Natural killer cell (primary cell): Measurements from ENCODE around the gene SLC26A3. TPM values are rescaled to one million over a fixed set of nuclear protein-coding genes. Genes with fewer than 3 reads are reported as not detected.

ENCODE experiments used
- ATAC-seq, 3 donors: fragments of 150-1000 bp in 2 of 3; fragments of 200-7000 bp in 1 of 3; cut with Tn5 transposase; 1 replicate in 1 of 3; 2 replicates in 2 of 3; pipeline ENCODE4 v1.10.0; 2021; ENCODE audit warnings: mild to moderate bottlenecking in 2 of 3, moderate library complexity in 2 of 3
- DNase-seq, 2 donors: peaks; one replicate each; pipeline versions ENCODE4 v3.0.0 to v3.0.0-alpha.2; 2013 to 2021; ENCODE audit warnings: mixed read lengths in 1 of 2
- H3K27ac ChIP-seq: one replicate; pipeline ENCODE4 v1.5.1; 2013; ENCODE audit warnings: mild to moderate bottlenecking, low read length
- H3K27me3 ChIP-seq: one replicate; pipeline ENCODE4 v1.6.1; 2013; ENCODE audit warnings: low read length; ENCODE audit not compliant: control insufficient read depth, insufficient read depth
- H3K36me3 ChIP-seq: one replicate; pipeline ENCODE4 v1.6.1; 2013; ENCODE audit warnings: low read length; ENCODE audit not compliant: control insufficient read depth, insufficient read depth
- H3K4me1 ChIP-seq: one replicate; pipeline ENCODE4 v1.6.1; 2013; ENCODE audit warnings: low read length; ENCODE audit not compliant: control insufficient read depth, insufficient read depth
- H3K4me3 ChIP-seq: one replicate; pipeline ENCODE4 v1.5.1; 2013; ENCODE audit warnings: low read length
- H3K9me3 ChIP-seq: one replicate; pipeline ENCODE4 v1.6.1; 2013; ENCODE audit warnings: low read length; ENCODE audit not compliant: control insufficient read depth, insufficient read depth
- H3K27ac Mint-ChIP-seq, 2 donors: one replicate each; pipeline ENCODE4 v1.8.0; 2022; ENCODE audit warnings: mild to moderate bottlenecking in 2 of 2, mixed read lengths in 2 of 2, moderate library complexity in 1 of 2
- H3K27me3 Mint-ChIP-seq, 2 donors: one replicate each; pipeline ENCODE4 v1.8.0; 2022; ENCODE audit warnings: low read depth in 2 of 2, mixed read lengths in 2 of 2
- H3K36me3 Mint-ChIP-seq: one replicate; pipeline ENCODE4 v1.8.0; 2022; ENCODE audit warnings: mixed read lengths
- H3K4me1 Mint-ChIP-seq, 2 donors: one replicate each; pipeline ENCODE4 v1.8.0; 2022; ENCODE audit warnings: mixed read lengths in 2 of 2
- H3K4me3 Mint-ChIP-seq: one replicate; pipeline ENCODE4 v1.8.0; 2022; ENCODE audit warnings: mild to moderate bottlenecking, moderate library complexity, mixed read lengths
- H3K9me3 Mint-ChIP-seq, 2 donors: one replicate each; pipeline ENCODE4 v1.8.0; 2022; ENCODE audit warnings: mixed read lengths in 2 of 2
- WGBS: methylation state at CpG from one replicate; pipeline ENCODE4 v1.1.7; 2013; ENCODE audit warnings: missing lambda C conversion rate; ENCODE audit not compliant: insufficient coverage; 5-methylcytosine and 5-hydroxymethylcytosine counted together
- intact Hi-C: fragments of 100-400 bp; cut with micrococcal nuclease; formaldehyde crosslinking; loops from one replicate; pipeline ENCODE4 v1.14.2; 2022
- total RNA-seq, 4 donors: library from RNA; stranded (reverse); fragments of 120-200 nt in 1 of 4; gene quantifications; one replicate each; pipeline versions ENCODE4 v1.2.3 to v1.2.4, GENCODE V29; 2013 to 2022
- TF ChIP-seq, protein P1 (sequence below): fragments of 200-600 bp; IDR thresholded peaks from one replicate; pipeline ENCODE4 v1.8.0; 2022; ENCODE audit warnings: antibody characterized with exemption

SLC26A3 gene
- total RNA-seq, 3 donors from 2014 or later (not counting 1 experiment from before 2014, with no cell fraction given): not detected

DNA sequence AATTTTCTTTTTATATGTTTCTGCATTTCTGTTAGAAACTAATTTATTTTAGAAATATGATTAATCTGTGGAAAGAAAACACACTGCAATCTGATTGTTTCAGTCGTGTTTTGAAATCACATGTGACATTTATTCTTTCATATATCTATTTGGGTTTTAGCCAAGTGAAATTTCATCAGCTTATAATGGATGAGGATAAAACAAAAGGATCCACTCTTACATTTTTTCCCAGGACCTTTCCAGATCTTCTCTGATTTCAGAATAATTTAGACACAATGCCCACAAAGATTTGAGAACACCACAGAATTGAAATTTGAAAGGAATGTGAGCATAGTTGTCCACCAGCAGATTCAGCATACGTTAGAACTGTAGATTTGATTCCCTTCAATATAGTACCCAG lies 30.0 kb downstream of the SLC26A3 start:
- WGBS: 89% methylated on average over 1 of the region's 2 CpGs
- H3K36me3 Mint-ChIP-seq: no peaks in the 10 kb centered on the region
- no peaks in the 10 kb centered on the region for H3K27me3 Mint-ChIP-seq
- H3K36me3 ChIP-seq: no peaks in the 10 kb centered on the region
- no peak overlapping the region for H3K4me3 ChIP-seq
- H3K27me3 ChIP-seq: no peaks in the 10 kb centered on the region
- TF ChIP-seq, protein P1, sequence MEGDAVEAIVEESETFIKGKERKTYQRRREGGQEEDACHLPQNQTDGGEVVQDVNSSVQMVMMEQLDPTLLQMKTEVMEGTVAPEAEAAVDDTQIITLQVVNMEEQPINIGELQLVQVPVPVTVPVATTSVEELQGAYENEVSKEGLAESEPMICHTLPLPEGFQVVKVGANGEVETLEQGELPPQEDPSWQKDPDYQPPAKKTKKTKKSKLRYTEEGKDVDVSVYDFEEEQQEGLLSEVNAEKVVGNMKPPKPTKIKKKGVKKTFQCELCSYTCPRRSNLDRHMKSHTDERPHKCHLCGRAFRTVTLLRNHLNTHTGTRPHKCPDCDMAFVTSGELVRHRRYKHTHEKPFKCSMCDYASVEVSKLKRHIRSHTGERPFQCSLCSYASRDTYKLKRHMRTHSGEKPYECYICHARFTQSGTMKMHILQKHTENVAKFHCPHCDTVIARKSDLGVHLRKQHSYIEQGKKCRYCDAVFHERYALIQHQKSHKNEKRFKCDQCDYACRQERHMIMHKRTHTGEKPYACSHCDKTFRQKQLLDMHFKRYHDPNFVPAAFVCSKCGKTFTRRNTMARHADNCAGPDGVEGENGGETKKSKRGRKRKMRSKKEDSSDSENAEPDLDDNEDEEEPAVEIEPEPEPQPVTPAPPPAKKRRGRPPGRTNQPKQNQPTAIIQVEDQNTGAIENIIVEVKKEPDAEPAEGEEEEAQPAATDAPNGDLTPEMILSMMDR: no peak
- H3K9me3 ChIP-seq: no peaks in the 10 kb centered on the region
- DNase-seq (no peak), ATAC-seq (no peak)
- no peak overlapping the region for H3K27ac ChIP-seq
- H3K9me3 Mint-ChIP-seq: no peaks in the 10 kb centered on the region
- no peaks in the 10 kb centered on the region for H3K4me1 ChIP-seq
- H3K4me3 Mint-ChIP-seq: no peak overlapping the region
- no peaks in the 10 kb centered on the region for H3K4me1 Mint-ChIP-seq
- H3K27ac Mint-ChIP-seq: no peak overlapping the region
- intact Hi-C loops: no loop called here

DNA sequence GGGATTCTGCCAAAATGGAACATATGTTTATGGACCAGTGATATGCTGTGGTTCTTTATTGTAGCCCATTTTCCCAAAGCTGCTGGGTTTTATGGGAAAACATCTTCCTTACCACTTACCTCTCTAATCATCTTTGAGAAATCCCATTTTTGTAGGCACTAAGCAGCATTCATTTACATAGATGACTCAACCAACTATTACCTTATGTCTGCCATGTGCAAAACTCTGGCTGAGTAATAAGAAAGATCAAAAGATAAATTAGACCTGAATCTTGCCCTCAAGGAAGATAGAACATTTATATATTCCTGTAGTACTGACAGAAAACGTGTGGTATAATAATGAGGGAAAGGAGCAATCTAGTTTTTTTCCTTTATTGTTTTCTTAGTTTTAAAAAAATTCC lies 34.8 kb downstream of the SLC26A3 start:
- Mint-ChIP-seq H3K27me3 (no peaks in the 10 kb centered on the region), H3K4me3 (no peak overlapping the region), H3K36me3 (no peaks in the 10 kb centered on the region), H3K4me1 (peaks cover 0 to 7% of the 10 kb centered on the region in 2 donors), H3K27ac (no peak overlapping the region), H3K9me3 (no peaks in the 10 kb centered on the region)
- no peak for DNase-seq
- H3K27me3 ChIP-seq: no peaks in the 10 kb centered on the region
- intact Hi-C loops: no loop called here
- H3K9me3 ChIP-seq: no peaks in the 10 kb centered on the region
- H3K36me3 ChIP-seq: no peaks in the 10 kb centered on the region
- no peak for ATAC-seq
- WGBS: no CpG with 5 or more reads among the region's 1 CpG
- no peak overlapping the region for H3K4me3 ChIP-seq
- no peaks in the 10 kb centered on the region for H3K4me1 ChIP-seq
- no peak overlapping the region for H3K27ac ChIP-seq
- TF ChIP-seq, protein P1: no peak

DNA sequence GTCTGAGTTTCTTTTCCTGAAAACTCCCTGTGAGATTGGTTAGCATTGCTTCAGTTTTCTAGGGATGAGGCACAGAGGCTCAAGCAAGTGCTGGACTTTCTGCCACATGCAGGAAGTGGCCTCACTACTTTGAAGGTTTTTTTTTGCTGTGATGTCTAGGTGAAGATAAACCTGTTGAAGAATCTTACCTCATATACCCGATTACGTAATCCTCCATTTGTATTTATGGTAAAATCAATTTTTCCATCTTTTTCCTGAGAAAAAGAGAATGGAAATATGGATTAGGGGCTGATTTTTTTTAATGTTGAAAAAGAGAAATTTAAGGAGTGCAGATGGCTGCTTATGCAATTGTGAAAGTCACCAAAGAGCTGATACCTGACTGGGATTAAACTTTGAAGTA lies 35.6 kb downstream of the SLC26A3 start:
- no peak for ATAC-seq

DNA sequence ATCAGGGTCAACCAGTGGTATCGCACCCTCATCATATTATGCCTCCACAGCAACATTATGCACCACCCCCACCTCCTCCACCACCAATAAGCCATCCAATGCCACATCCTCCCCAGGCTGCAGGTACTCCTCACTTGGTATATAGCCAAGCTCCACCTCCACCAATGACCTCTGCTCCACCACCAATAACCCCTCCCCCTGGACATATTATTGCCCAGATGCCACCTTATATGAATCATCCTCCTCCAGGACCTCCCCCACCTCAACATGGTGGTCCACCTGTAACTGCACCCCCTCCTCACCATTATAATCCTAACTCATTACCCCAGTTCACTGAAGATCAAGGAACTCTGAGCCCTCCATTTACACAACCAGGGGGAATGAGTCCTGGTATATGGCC lies 44.4 kb downstream of the SLC26A3 start:
- no peak for DNase-seq

More for the DNA sequence above, 35.6 kb downstream of the SLC26A3 start:
- Mint-ChIP-seq H3K4me1 (peaks cover 0 to 7% of the 10 kb centered on the region in 2 donors), H3K27me3 (no peaks in the 10 kb centered on the region), H3K4me3 (no peak overlapping the region), H3K36me3 (no peaks in the 10 kb centered on the region), H3K27ac (no peak overlapping the region), H3K9me3 (no peaks in the 10 kb centered on the region)
- intact Hi-C loops: no loop called here
- Histone ChIP-seq H3K9me3 (no peaks in the 10 kb centered on the region), H3K27ac (no peak overlapping the region), H3K27me3 (no peaks in the 10 kb centered on the region), H3K36me3 (no peaks in the 10 kb centered on the region), H3K4me1 (no peaks in the 10 kb centered on the region), H3K4me3 (no peak overlapping the region)
- TF ChIP-seq, protein P1: no peak
- DNase-seq: no peak
- no CpG with 5 or more reads among the region's 2 CpGs for WGBS

More for the DNA sequence above, 44.4 kb downstream of the SLC26A3 start:
- Histone ChIP-seq H3K27me3 (no peaks in the 10 kb centered on the region), H3K36me3 (peaks cover 79% of the 10 kb centered on the region), H3K27ac (no peak overlapping the region), H3K9me3 (no peaks in the 10 kb centered on the region), H3K4me1 (no peaks in the 10 kb centered on the region), H3K4me3 (no peak overlapping the region)
- Mint-ChIP-seq H3K9me3 (no peaks in the 10 kb centered on the region), H3K36me3 (peaks cover 17% of the 10 kb centered on the region), H3K27ac (peak overlapping the region; percentile 28 to 49), H3K4me3 (peak overlapping the region; percentile 2), H3K4me1 (peaks cover 10 to 11% of the 10 kb centered on the region in 2 donors), H3K27me3 (no peaks in the 10 kb centered on the region)
- 100% methylated on average over 1 of the region's 1 CpG for WGBS
- peak in 1 of 3 donors; percentile 47 for ATAC-seq
- intact Hi-C loops: no loop called here
- TF ChIP-seq, protein P1: no peak
